ENCODE data around the gene SAP25. TPM values are rescaled to one million over a fixed set of nuclear protein-coding genes. Genes with fewer than 3 reads are reported as not detected.

The SAP25 gene
- polyA plus RNA-seq, 1 donor (not counting 4 experiments of a cell fraction or from before 2014, with no cell fraction given) = 0.16 TPM

DNA sequence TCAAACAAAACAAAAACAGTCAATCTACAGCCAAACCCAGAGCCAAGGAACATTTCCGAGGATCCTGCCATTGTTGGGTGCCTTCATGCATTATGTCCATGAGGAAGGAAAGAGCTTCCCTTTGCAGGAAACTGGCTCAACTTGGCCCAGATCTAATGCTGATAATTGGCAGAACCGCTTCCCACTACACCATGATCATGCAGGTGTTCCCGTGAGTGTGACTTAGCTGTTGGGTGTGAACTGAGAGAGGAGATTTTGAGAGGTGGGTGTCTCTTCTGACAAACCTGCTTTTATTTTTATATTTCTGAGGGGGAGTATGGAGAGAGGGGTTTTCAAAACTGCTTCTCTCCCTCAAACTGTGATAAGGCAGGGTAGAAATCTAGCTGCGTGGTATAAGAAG lies 14.6 kb downstream of the SAP25 start:
- Histone ChIP-seq H3K36me3 (ENCODE audit: control insufficient read depth in 2 of 2, extremely low read depth in 1 of 2, insufficient read depth in 2 of 2, low read length in 2 of 2) (peaks cover 0 to 3% of the 10 kb centered on the region in 2 experiments), H3K27me3 (ENCODE audit: control insufficient read depth, extremely low read depth, insufficient read depth, low read length) (no peaks in the 10 kb centered on the region), H4K20me1 (ENCODE audit: control insufficient read depth, extremely low read depth, insufficient read depth, low read length) (no peaks in the 10 kb centered on the region), H3K9me1 (ENCODE audit: control insufficient read depth, extremely low read depth, insufficient read depth, low read length) (no peaks in the 10 kb centered on the region), H3K79me2 (ENCODE audit: control insufficient read depth, insufficient read depth, low read length) (no peaks in the 10 kb centered on the region), H3K9ac (ENCODE audit: control insufficient read depth, extremely low read depth, insufficient read depth, low read length) (no peak overlapping the region), H2AFZ (ENCODE audit: control insufficient read depth, low read length) (no peak overlapping the region), H3K27ac (ENCODE audit: control insufficient read depth, insufficient read depth, low read length) (no peak overlapping the region), H3K9me3 (ENCODE audit: control insufficient read depth, low read depth, low read length) (no peaks in the 10 kb centered on the region), H3K4me3 (ENCODE audit: control insufficient read depth in 2 of 3, extremely low read depth in 1 of 3, insufficient read depth in 2 of 3, low read depth in 1 of 3, low read length in 3 of 3) (no peak overlapping the region), H3K4me1 (ENCODE audit: control insufficient read depth, extremely low read depth, insufficient read depth, low read length) (no peaks in the 10 kb centered on the region), H3K4me2 (ENCODE audit: control insufficient read depth, extremely low read depth, insufficient read depth, low read depth, low read length) (no peak overlapping the region)
- dilution Hi-C loops (cut with MboI; ENCODE audit: extremely low pct_ligation_motif_present, low sequenced_read_pairs) = no loop called here
- no peak for DNase-seq (ENCODE audit: low read depth, low spot score)
- TF ChIP-seq EZH2 (IDR thresholded peaks at IDR 0.05; ENCODE audit: low read length) = no peak
- TF ChIP-seq, protein P1, sequence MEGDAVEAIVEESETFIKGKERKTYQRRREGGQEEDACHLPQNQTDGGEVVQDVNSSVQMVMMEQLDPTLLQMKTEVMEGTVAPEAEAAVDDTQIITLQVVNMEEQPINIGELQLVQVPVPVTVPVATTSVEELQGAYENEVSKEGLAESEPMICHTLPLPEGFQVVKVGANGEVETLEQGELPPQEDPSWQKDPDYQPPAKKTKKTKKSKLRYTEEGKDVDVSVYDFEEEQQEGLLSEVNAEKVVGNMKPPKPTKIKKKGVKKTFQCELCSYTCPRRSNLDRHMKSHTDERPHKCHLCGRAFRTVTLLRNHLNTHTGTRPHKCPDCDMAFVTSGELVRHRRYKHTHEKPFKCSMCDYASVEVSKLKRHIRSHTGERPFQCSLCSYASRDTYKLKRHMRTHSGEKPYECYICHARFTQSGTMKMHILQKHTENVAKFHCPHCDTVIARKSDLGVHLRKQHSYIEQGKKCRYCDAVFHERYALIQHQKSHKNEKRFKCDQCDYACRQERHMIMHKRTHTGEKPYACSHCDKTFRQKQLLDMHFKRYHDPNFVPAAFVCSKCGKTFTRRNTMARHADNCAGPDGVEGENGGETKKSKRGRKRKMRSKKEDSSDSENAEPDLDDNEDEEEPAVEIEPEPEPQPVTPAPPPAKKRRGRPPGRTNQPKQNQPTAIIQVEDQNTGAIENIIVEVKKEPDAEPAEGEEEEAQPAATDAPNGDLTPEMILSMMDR (optimal IDR thresholded peaks at IDR 0.05 in 1 of 3, IDR thresholded peaks at IDR 0.05 in 1 of 3, conservative IDR thresholded peaks at IDR 0.05 in 1 of 3; ENCODE audit: extremely low read depth in 1 of 3, insufficient read depth in 2 of 3, low read length in 3 of 3) = no peak
- no peak for FAIRE-seq

DNA sequence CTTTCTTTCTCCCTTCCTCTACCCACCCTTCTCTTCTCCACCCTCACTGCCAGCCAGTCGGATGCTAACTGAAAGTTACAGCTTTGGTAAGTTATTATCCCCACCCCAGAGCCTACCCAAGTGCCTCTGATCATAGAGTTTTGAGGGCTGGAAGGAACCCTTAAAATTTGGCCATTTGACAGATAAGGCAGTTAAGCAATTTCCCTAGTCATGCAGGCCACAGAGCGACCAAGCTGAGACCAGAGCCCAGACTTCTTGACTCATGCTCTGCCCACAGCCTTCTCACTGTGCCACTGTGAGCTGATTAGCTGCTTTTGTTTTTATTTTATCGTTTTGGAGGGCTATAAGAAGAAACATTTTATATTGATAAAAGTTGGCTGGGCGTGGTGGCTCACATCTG lies 17.2 kb downstream of the SAP25 start:
- H3K4me2 ChIP-seq (ENCODE audit: control insufficient read depth, extremely low read depth, insufficient read depth, low read depth, low read length) = no peak overlapping the region
- no peaks in the 10 kb centered on the region for H3K79me2 ChIP-seq (ENCODE audit: control insufficient read depth, insufficient read depth, low read length)
- no peak for TF ChIP-seq EZH2 (IDR thresholded peaks at IDR 0.05; ENCODE audit: low read length)
- TF ChIP-seq, protein P1 (optimal IDR thresholded peaks at IDR 0.05 in 1 of 3, IDR thresholded peaks at IDR 0.05 in 1 of 3, conservative IDR thresholded peaks at IDR 0.05 in 1 of 3; ENCODE audit: extremely low read depth in 1 of 3, insufficient read depth in 2 of 3, low read length in 3 of 3) = no peak
- no peaks in the 10 kb centered on the region for H3K9me3 ChIP-seq (ENCODE audit: control insufficient read depth, low read depth, low read length)
- no peaks in the 10 kb centered on the region for H3K4me1 ChIP-seq (ENCODE audit: control insufficient read depth, extremely low read depth, insufficient read depth, low read length)
- no peak overlapping the region for H2AFZ ChIP-seq (ENCODE audit: control insufficient read depth, low read length)
- H4K20me1 ChIP-seq (ENCODE audit: control insufficient read depth, extremely low read depth, insufficient read depth, low read length) = no peaks in the 10 kb centered on the region
- dilution Hi-C loops (cut with MboI; ENCODE audit: extremely low pct_ligation_motif_present, low sequenced_read_pairs) = no loop called here
- H3K9me1 ChIP-seq (ENCODE audit: control insufficient read depth, extremely low read depth, insufficient read depth, low read length) = no peaks in the 10 kb centered on the region
- H3K9ac ChIP-seq (ENCODE audit: control insufficient read depth, extremely low read depth, insufficient read depth, low read length) = no peak overlapping the region
- H3K4me3 ChIP-seq (ENCODE audit: control insufficient read depth in 2 of 3, extremely low read depth in 1 of 3, insufficient read depth in 2 of 3, low read depth in 1 of 3, low read length in 3 of 3) = no peak overlapping the region
- DNase-seq (ENCODE audit: low read depth, low spot score) (no peak), FAIRE-seq (no peak)
- H3K27me3 ChIP-seq (ENCODE audit: control insufficient read depth, extremely low read depth, insufficient read depth, low read length) = no peaks in the 10 kb centered on the region
- no peak overlapping the region for H3K27ac ChIP-seq (ENCODE audit: control insufficient read depth, insufficient read depth, low read length)
- peaks cover 0 to 7% of the 10 kb centered on the region in 2 experiments for H3K36me3 ChIP-seq (ENCODE audit: control insufficient read depth in 2 of 2, extremely low read depth in 1 of 2, insufficient read depth in 2 of 2, low read length in 2 of 2)
